A549 (cell line): ENCODE data around the gene TNFAIP8L1. TPM values are rescaled to one million over a fixed set of nuclear protein-coding genes. Genes with fewer than 3 reads are reported as not detected.

Experiments
- ATAC-seq, 2 experiments: fragments of 200-7000 bp in 1 of 2; fragments of >200 bp in 1 of 2; cut with Nextera tagmentation in 1 of 2; cut with Tn5 transposase in 1 of 2; 3 replicates each; pipeline versions ENCODE4 v1.8.0 to v1.9.1; 2018 to 2020; ENCODE audit warnings: mild to moderate bottlenecking in 1 of 2, moderate library complexity in 1 of 2
- CTCF ChIA-PET: fragments of 300-600 bp; sonication (Branson Sonifier 250); formaldehyde crosslinking; extraction: SDS; loops from one replicate; lab custom pipeline; 2021; ENCODE audit warnings: antibody characterized with exemption, inconsistent platforms; lab: Yijun Ruan, JAX
- POLR2A ChIA-PET: fragments of 350-600 bp; formaldehyde crosslinking; extraction: SDS; loops from one replicate; lab custom pipeline; 2021; ENCODE audit warnings: antibody characterized with exemption, inconsistent platforms; lab: Yijun Ruan, JAX
- DNase-seq, 2 experiments: peaks; one replicate each; pipeline versions ENCODE4 v3.0.0 to v3.0.0-alpha.2; 2011 to 2016; ENCODE audit warnings: low read depth in 1 of 2, low spot score in 1 of 2
- FAIRE-seq: peaks from 2 replicates; lab custom pipeline; 2011; peaks lifted over from hg19 to GRCh38; lab: Jason Lieb, UNC
- H3K27ac ChIP-seq, 2 experiments: fragments of >200 bp; sonication (Bioruptor Twin); formaldehyde crosslinking; 3 replicates each; pipeline ENCODE4 v1.5.1; 2016 to 2017
- H3K4me1 ChIP-seq: fragments of >200 bp; sonication (Bioruptor Twin); formaldehyde crosslinking; 3 replicates; pipeline ENCODE4 v1.6.1; 2016
- H3K4me2 ChIP-seq: fragments of >200 bp; sonication (Bioruptor Twin); formaldehyde crosslinking; 3 replicates; pipeline ENCODE4 v1.6.1; 2016
- H3K4me3 ChIP-seq: fragments of >200 bp; sonication (Bioruptor Twin); formaldehyde crosslinking; 3 replicates; pipeline ENCODE4 v1.5.1; 2016
- H3K9me3 ChIP-seq: fragments of >200 bp; sonication (Bioruptor Twin); formaldehyde crosslinking; 3 replicates; pipeline ENCODE4 v1.6.1; 2016
- CBX8 ChIP-seq: fragments of 200-600 bp; sonication (generic); IDR thresholded peaks from 2 replicates; pipeline ENCODE4 v1.6.1; 2016
- CHD2 ChIP-seq: fragments of 150-350 bp; IDR thresholded peaks from 2 replicates; pipeline ENCODE4 v1.6.1; 2014; ENCODE audit warnings: low read length; ENCODE audit not compliant: partially characterized antibody
- EP300 ChIP-seq, 2 experiments: fragments of >200 bp; sonication (Bioruptor Twin); formaldehyde crosslinking; IDR thresholded peaks; 2 replicates in 1 of 2; 3 replicates in 1 of 2; pipeline ENCODE4 v1.6.1; 2016 to 2017
- FOXS1 ChIP-seq: fragments of 250-450 bp; sonication (Bioruptor Pico); IDR thresholded peaks from 2 replicates; pipeline ENCODE4 v1.5.0; 2020; ENCODE audit warnings: mild to moderate bottlenecking, moderate library complexity
- GATA3 ChIP-seq: IDR thresholded peaks from 2 replicates; pipeline ENCODE4 v1.6.1; 2012; ENCODE audit warnings: borderline replicate concordance
- HDAC2 ChIP-seq: fragments of 200-600 bp; sonication (generic); IDR thresholded peaks from 2 replicates; pipeline ENCODE4 v1.6.1; 2016
- JUN ChIP-seq, 2 experiments: fragments of >200 bp; sonication (Bioruptor Twin); formaldehyde crosslinking; IDR thresholded peaks; 2 replicates in 1 of 2; 3 replicates in 1 of 2; pipeline ENCODE4 v1.6.1; 2016 to 2017
- KDM1A ChIP-seq: fragments of 200-600 bp; sonication (generic); IDR thresholded peaks from 2 replicates; pipeline ENCODE4 v1.6.1; 2016; ENCODE audit warnings: low read depth, mild to moderate bottlenecking
- NFE2L2 ChIP-seq: fragments of 150-350 bp; conservative IDR thresholded peaks from 2 replicates; pipeline ENCODE4 v1.6.1; 2014; ENCODE audit warnings: low read length
- NPAS2 ChIP-seq: fragments of 250-450 bp; sonication (Bioruptor Pico); IDR thresholded peaks from 2 replicates; pipeline ENCODE4 v1.8.0; 2022; ENCODE audit warnings: mild to moderate bottlenecking, moderate library complexity, borderline replicate concordance
- NR3C1 ChIP-seq: fragments of >200 bp; sonication (Bioruptor Twin); formaldehyde crosslinking; IDR thresholded peaks from 3 replicates; pipeline ENCODE4 v1.6.1; 2017
- POLR2A ChIP-seq: IDR thresholded peaks from 2 replicates; pipeline ENCODE4 v1.6.1; 2012; ENCODE audit warnings: mild to moderate bottlenecking, low read length
- POLR2AphosphoS2 ChIP-seq: conservative IDR thresholded peaks from 2 replicates; pipeline ENCODE4 v1.6.1; 2012; ENCODE audit warnings: low read length, improper control_type of control experiment, inconsistent platforms
- RCOR1 ChIP-seq: fragments of 150-350 bp; IDR thresholded peaks from 2 replicates; pipeline ENCODE4 v1.6.1; 2014; ENCODE audit warnings: antibody characterized with exemption, low read length, low read depth
- RNF2 ChIP-seq: fragments of 200-600 bp; sonication (generic); IDR thresholded peaks from 2 replicates; pipeline ENCODE4 v1.6.1; 2016; ENCODE audit warnings: low read depth, mild to moderate bottlenecking, antibody characterized with exemption, moderate library complexity, borderline replicate concordance
- ZC3H11A ChIP-seq: fragments of 450-650 bp; IDR thresholded peaks from 2 replicates; pipeline ENCODE4 v1.6.1; 2014; ENCODE audit warnings: antibody characterized with exemption, mild to moderate bottlenecking
- ZFP36 ChIP-seq: fragments of 450-650 bp; IDR thresholded peaks from 2 replicates; pipeline ENCODE4 v1.6.1; 2014; ENCODE audit warnings: borderline replicate concordance; ENCODE audit not compliant: partially characterized antibody
- ZNF302 ChIP-seq: fragments of 250-450 bp; sonication (Bioruptor Pico); IDR thresholded peaks from 2 replicates; pipeline ENCODE4 v1.9.0; 2021; ENCODE audit warnings: inconsistent platforms, mild to moderate bottlenecking, moderate library complexity
- WGBS: methylation state at CpG from one replicate; pipeline ENCODE4 v1.1.6; 2017; ENCODE audit errors: missing lambda C conversion rate; 5-methylcytosine and 5-hydroxymethylcytosine counted together
- polyA plus RNA-seq, 4 experiments: library from polyadenylated mRNA; depleted of rRNA in 3 of 4; stranded (reverse); fragments of >200 nt; fragmentation: RNase III in 1 of 4; extraction: RNeasy Plus Mini Kit Qiagen cat#74134 plus additional on column Dnase treatment in 1 of 4; gene quantifications; 2 replicates in 3 of 4; 3 replicates in 1 of 4; pipeline ENCODE4 v1.2.3, GENCODE V29; 2011 to 2017
- TF ChIP-seq, protein P1 (sequence below): fragments of 450-650 bp; IDR thresholded peaks from 2 replicates; pipeline ENCODE4 v1.6.1; 2014; ENCODE audit warnings: antibody characterized with exemption
- TF ChIP-seq, protein P2 (sequence below): fragments of 250-450 bp; sonication (Bioruptor Pico); IDR thresholded peaks from 2 replicates; pipeline ENCODE4 v1.5.0; 2021; ENCODE audit warnings: mild to moderate bottlenecking, moderate library complexity, borderline replicate concordance
- TF ChIP-seq, protein P3 (sequence below): fragments of 250-450 bp; sonication (Bioruptor Pico); IDR thresholded peaks from 2 replicates; pipeline ENCODE4 v1.5.0; 2020; ENCODE audit warnings: low read depth, mild to moderate bottlenecking, moderate library complexity
- TF ChIP-seq, protein P4 (sequence below): fragments of >200 bp; sonication (Bioruptor Twin); formaldehyde crosslinking; IDR thresholded peaks from 3 replicates; pipeline ENCODE4 v1.6.1; 2016
- TF ChIP-seq, protein P5 (sequence below): IDR thresholded peaks from 2 replicates; pipeline ENCODE4 v1.6.1; 2012
- TF ChIP-seq, protein P6 (sequence below): fragments of >200 bp; sonication (Bioruptor Twin); formaldehyde crosslinking; IDR thresholded peaks from 3 replicates; pipeline ENCODE4 v1.5.1; 2016
- TF ChIP-seq, protein P7 (sequence below): fragments of 150-350 bp; IDR thresholded peaks from 2 replicates; pipeline ENCODE4 v1.6.1; 2014; ENCODE audit warnings: low read depth, mild to moderate bottlenecking, low read length

Gene TNFAIP8L1
- polyA plus RNA-seq, 2 of the 4 experiments (the other 2 are of a cell fraction) = 3.2 to 5.9 TPM

DNA sequence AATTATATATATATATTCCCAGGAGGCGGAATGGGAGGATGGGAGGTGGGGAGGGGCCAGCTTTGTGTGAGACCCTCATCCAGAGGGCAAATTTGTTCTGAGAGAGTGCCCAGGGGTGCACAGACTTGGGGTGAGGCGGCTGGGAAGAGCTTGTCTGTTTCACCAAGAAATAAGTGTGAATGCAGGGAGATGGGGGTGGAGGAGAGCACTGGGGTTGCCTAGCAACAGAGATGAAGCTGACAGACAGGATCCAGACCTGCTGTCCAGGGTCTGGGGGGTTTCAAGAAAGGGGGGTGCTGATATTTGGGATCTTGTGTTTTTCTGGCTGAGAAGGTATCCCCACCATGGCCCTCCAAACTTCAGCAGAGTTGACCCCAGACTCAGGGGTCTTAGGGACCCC, 18.6 kb upstream of the TNFAIP8L1 start:
- Histone ChIP-seq H3K4me2 (no peak overlapping the region), H3K4me1 (peaks cover 22% of the 10 kb centered on the region; the same call in 2 of the 3 replicates), H3K4me3 (no peak overlapping the region), H3K9me3 (no peaks in the 10 kb centered on the region), H3K27ac (no peak overlapping the region)
- ChIA-PET CTCF (interaction anchor here (1.0 to 5.9 kb wide), 6 partner anchors 13 to 53 kb away, joined by 3 to 39 read pairs (median 4); no protein-coding TSS in a partner anchor), POLR2A (interaction anchor here (0.6 kb wide), 1 partner anchor 28 kb away, joined by 5 read pairs; no protein-coding TSS in a partner anchor)
- FAIRE-seq (no peak), DNase-seq (no peak), ATAC-seq (no peak)
- TF ChIP-seq POLR2A = no peak
- TF ChIP-seq EP300 (IDR thresholded peaks at IDR 0.05) = no peak
- no peak for TF ChIP-seq GATA3
- WGBS = 60% methylated on average over 2 of the region's 2 CpGs

DNA sequence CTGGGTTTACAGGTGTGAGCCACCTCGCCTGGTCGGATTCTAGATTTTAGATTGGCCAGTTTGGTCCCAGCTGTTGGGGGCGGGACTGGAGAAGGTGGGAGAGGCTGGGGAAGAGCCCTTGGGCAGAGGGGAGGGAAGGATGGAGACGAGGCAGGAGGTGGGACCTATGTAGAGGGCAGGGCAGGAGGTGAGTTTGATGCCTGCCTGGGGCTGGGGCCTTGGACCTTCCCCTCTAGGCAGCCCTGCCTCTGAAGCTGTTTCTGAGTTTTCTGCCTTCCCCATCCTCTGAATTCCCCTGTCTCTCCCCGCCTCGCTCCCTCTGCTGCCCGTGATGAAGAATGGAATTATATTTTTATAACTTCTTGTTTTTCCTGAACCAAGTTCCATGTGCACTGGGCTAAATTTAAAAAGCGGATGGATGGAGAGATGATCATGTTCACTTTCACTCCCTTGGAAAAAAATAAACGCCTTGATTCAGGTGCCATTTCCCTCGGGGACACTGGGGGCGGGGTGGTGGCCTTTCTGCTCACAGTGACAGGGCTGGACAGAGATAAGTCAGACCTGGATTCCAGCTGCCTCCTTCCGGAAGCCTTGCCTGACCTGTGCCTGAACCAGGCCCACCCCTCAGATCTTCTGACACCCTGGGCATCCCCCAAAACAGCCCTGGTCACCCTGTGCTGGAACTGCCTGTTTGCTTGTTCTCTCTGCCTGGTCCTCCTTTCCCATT, 16.5 kb upstream of the TNFAIP8L1 start:
- DNase-seq (no peak), ATAC-seq (peak; percentile 57 to 65; a peak in 4 of 6 replicates), FAIRE-seq (no peak)
- ChIA-PET POLR2A (no interaction called here), CTCF (interaction anchor here (0.6 to 5.9 kb wide), 8 partner anchors 11 to 122 kb away, joined by 3 to 39 read pairs (median 6); no protein-coding TSS in a partner anchor)
- WGBS = 61% methylated on average over 12 of the region's 12 CpGs
- 0 out of 6 replicates have a peak overlapping the region, but pooled peaks of 1 of the 2 experiments have one; percentile 30 for H3K27ac ChIP-seq
- TF ChIP-seq POLR2AphosphoS2 = no peak
- no peak for TF ChIP-seq NPAS2 (CRISPR knock-in tag)
- TF ChIP-seq ZC3H11A = no peak
- TF ChIP-seq, protein P1, sequence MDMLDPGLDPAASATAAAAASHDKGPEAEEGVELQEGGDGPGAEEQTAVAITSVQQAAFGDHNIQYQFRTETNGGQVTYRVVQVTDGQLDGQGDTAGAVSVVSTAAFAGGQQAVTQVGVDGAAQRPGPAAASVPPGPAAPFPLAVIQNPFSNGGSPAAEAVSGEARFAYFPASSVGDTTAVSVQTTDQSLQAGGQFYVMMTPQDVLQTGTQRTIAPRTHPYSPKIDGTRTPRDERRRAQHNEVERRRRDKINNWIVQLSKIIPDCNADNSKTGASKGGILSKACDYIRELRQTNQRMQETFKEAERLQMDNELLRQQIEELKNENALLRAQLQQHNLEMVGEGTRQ = no peak
- TF ChIP-seq, protein P2, sequence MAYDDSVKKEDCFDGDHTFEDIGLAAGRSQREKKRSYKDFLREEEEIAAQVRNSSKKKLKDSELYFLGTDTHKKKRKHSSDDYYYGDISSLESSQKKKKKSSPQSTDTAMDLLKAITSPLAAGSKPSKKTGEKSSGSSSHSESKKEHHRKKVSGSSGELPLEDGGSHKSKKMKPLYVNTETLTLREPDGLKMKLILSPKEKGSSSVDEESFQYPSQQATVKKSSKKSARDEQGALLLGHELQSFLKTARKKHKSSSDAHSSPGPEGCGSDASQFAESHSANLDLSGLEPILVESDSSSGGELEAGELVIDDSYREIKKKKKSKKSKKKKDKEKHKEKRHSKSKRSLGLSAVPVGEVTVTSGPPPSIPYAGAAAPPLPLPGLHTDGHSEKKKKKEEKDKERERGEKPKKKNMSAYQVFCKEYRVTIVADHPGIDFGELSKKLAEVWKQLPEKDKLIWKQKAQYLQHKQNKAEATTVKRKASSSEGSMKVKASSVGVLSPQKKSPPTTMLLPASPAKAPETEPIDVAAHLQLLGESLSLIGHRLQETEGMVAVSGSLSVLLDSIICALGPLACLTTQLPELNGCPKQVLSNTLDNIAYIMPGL (CRISPR knock-in tag) = no peak
- no peak for TF ChIP-seq FOXS1 (CRISPR knock-in tag)
- no peak for TF ChIP-seq HDAC2
- TF ChIP-seq, protein P3, sequence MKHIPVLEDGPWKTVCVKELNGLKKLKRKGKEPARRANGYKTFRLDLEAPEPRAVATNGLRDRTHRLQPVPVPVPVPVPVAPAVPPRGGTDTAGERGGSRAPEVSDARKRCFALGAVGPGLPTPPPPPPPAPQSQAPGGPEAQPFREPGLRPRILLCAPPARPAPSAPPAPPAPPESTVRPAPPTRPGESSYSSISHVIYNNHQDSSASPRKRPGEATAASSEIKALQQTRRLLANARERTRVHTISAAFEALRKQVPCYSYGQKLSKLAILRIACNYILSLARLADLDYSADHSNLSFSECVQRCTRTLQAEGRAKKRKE (CRISPR knock-in tag) = no peak
- TF ChIP-seq, protein P4, sequence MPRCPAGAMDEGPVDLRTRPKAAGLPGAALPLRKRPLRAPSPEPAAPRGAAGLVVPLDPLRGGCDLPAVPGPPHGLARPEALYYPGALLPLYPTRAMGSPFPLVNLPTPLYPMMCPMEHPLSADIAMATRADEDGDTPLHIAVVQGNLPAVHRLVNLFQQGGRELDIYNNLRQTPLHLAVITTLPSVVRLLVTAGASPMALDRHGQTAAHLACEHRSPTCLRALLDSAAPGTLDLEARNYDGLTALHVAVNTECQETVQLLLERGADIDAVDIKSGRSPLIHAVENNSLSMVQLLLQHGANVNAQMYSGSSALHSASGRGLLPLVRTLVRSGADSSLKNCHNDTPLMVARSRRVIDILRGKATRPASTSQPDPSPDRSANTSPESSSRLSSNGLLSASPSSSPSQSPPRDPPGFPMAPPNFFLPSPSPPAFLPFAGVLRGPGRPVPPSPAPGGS = no peak
- no peak for TF ChIP-seq NR3C1
- no peak for TF ChIP-seq KDM1A
- no peaks in the 10 kb centered on the region for H3K9me3 ChIP-seq
- peaks cover 22% of the 10 kb centered on the region; the same call in 2 of the 3 replicates for H3K4me1 ChIP-seq
- no peak overlapping the region for H3K4me2 ChIP-seq
- H3K4me3 ChIP-seq = no peak overlapping the region

DNA sequence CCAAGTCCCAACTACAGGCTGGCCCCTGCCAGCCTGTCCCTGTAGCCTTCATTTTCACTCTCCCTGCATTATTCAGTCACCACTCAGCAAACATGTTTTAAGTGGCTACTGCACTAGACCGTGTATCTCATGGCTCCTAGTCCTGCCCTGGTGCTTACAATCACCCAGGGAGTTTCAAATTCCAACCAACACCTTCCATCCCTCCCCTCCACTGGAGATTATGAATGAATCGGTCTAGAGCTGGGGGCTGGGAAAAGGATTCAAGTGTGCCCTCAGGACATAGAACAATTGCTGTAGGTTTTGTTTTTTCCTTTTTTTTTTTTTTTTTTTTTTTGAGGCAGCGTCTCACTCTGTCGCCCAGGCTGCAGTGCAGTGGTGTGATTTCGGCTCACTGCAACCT, 15.0 kb upstream of the TNFAIP8L1 start:
- 68% methylated on average over 5 of the region's 5 CpGs for WGBS
- no peak for FAIRE-seq
- no peak for DNase-seq
- CTCF ChIA-PET = interaction anchor here (0.6 to 5.9 kb wide), 10 partner anchors 9 to 108 kb away, joined by 3 to 39 read pairs (median 4); no protein-coding TSS in a partner anchor
- no peak for ATAC-seq
- Histone ChIP-seq H3K4me1 (peaks cover 22% of the 10 kb centered on the region; the same call in 2 of the 3 replicates), H3K27ac (peak overlapping the region; percentile 40 to 71; a peak in 4 of 6 replicates), H3K9me3 (no peaks in the 10 kb centered on the region), H3K4me3 (no peak overlapping the region), H3K4me2 (no peak overlapping the region)
- POLR2A ChIA-PET = no interaction called here
- no peak for TF ChIP-seq POLR2AphosphoS2
- TF ChIP-seq CBX8 = no peak
- TF ChIP-seq RNF2 = no peak
- no peak for TF ChIP-seq KDM1A
- no peak for TF ChIP-seq ZNF302 (CRISPR knock-in tag)
- TF ChIP-seq, protein P5, sequence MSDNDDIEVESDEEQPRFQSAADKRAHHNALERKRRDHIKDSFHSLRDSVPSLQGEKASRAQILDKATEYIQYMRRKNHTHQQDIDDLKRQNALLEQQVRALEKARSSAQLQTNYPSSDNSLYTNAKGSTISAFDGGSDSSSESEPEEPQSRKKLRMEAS = no peak
- no peak for TF ChIP-seq CHD2
- no peak for TF ChIP-seq NFE2L2
- TF ChIP-seq JUN (IDR thresholded peaks at IDR 0.05) = no peak
- TF ChIP-seq, protein P6, sequence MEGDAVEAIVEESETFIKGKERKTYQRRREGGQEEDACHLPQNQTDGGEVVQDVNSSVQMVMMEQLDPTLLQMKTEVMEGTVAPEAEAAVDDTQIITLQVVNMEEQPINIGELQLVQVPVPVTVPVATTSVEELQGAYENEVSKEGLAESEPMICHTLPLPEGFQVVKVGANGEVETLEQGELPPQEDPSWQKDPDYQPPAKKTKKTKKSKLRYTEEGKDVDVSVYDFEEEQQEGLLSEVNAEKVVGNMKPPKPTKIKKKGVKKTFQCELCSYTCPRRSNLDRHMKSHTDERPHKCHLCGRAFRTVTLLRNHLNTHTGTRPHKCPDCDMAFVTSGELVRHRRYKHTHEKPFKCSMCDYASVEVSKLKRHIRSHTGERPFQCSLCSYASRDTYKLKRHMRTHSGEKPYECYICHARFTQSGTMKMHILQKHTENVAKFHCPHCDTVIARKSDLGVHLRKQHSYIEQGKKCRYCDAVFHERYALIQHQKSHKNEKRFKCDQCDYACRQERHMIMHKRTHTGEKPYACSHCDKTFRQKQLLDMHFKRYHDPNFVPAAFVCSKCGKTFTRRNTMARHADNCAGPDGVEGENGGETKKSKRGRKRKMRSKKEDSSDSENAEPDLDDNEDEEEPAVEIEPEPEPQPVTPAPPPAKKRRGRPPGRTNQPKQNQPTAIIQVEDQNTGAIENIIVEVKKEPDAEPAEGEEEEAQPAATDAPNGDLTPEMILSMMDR = no peak
- TF ChIP-seq ZFP36 = no peak
- TF ChIP-seq ZC3H11A = no peak
- TF ChIP-seq, protein P7, sequence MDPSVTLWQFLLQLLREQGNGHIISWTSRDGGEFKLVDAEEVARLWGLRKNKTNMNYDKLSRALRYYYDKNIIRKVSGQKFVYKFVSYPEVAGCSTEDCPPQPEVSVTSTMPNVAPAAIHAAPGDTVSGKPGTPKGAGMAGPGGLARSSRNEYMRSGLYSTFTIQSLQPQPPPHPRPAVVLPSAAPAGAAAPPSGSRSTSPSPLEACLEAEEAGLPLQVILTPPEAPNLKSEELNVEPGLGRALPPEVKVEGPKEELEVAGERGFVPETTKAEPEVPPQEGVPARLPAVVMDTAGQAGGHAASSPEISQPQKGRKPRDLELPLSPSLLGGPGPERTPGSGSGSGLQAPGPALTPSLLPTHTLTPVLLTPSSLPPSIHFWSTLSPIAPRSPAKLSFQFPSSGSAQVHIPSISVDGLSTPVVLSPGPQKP = no peak
- TF ChIP-seq RCOR1 = no peak
